Activated CD4-positive, alpha-beta memory T cell treated with anti-CD3 and anti-CD28 coated beads for 36 hours (primary cell): Measurements from ENCODE around the gene AVPI1. TPM values are rescaled to one million over a fixed set of nuclear protein-coding genes. Genes with fewer than 3 reads are reported as not detected.

ENCODE experiments used
- CTCF ChIA-PET: fragments of 350-600 bp; sonication (Branson Sonifier 250); formaldehyde crosslinking; loops from one replicate; lab custom pipeline; 2021; ENCODE audit warnings: antibody characterized with exemption, inconsistent platforms; lab: Charles Lee
- POLR2A ChIA-PET: fragments of 350-600 bp; sonication (Branson Sonifier 250); formaldehyde crosslinking; loops from one replicate; lab custom pipeline; 2021; ENCODE audit warnings: antibody characterized with exemption; lab: Charles Lee
- DNase-seq: peaks from one replicate; pipeline ENCODE4 v3.0.0-alpha.2; 2020
- H3K27ac Mint-ChIP-seq: one replicate; pipeline ENCODE4 v1.8.0; 2021; ENCODE audit warnings: mixed read lengths
- H3K27me3 Mint-ChIP-seq: one replicate; pipeline ENCODE4 v1.8.0; 2021; ENCODE audit warnings: mixed read lengths
- H3K36me3 Mint-ChIP-seq: one replicate; pipeline ENCODE4 v1.8.0; 2021; ENCODE audit warnings: mixed read lengths
- H3K4me1 Mint-ChIP-seq: one replicate; pipeline ENCODE4 v1.8.0; 2021; ENCODE audit warnings: low read depth, mixed read lengths
- H3K4me3 Mint-ChIP-seq: one replicate; pipeline ENCODE4 v1.8.0; 2021; ENCODE audit warnings: mild to moderate bottlenecking, mixed read lengths
- H3K9me3 Mint-ChIP-seq: one replicate; pipeline ENCODE4 v1.8.0; 2021; ENCODE audit warnings: mixed read lengths
- intact Hi-C: fragments of 100-400 bp; cut with micrococcal nuclease; formaldehyde crosslinking; loops from one replicate; pipeline ENCODE4 v1.15.1; 2023
- total RNA-seq, 2 experiments: library from RNA; stranded (reverse); gene quantifications; one replicate each; pipeline ENCODE4 v1.2.3, GENCODE V29; 2021

Gene AVPI1
- total RNA-seq, 2 experiments from 2014 or later, result 1.7 to 2.1 TPM

DNA sequence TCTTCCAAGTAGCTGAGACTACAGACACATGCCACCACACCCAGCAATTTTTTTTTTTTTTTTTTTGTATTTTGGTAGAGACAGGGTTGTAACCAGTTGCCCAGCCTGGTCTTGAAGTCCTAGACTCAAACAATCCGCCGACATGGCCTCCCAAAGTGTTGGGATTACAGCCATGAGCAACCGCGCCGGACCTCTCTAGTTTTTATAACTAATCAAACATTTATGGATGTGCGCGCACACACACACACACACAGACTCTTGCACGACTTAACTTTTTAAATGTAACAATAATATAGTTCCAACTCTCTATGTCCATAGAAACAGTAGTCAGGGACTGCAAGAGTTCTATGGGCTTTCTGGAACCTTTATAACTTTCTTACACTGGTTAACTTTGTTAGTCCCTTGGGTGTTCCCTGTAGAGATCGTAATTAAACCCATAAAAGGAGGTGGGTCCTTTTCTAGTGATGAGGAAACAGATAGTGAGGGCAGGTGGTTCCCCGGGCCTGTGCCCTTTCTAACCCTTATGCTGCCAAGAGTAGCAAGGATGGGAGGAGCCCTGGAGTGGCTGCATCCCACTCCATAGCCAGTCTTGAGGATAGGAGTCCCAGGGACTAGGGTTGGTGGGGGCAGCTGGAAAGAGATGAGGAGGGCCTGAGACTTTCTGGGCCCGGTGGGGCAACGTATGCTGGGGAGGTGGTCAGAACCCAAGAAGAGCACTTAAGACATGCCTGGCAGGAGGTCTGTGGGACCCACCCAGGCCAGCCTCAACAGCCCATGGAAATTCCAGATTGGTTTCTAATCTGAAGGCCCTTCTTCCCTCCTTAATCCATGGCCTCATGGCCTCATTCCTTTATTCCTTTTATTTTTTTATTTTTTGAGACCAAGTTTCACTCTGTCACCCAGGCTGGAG is 35.1 kb upstream of the AVPI1 start:
- H3K36me3 Mint-ChIP-seq, result no peaks in the 10 kb centered on the region
- ChIA-PET CTCF (interaction anchor here (2.5 to 16.8 kb wide), 2 partner anchors 10 to 11 kb away, joined by 10 to 588 read pairs; partner anchors contain the start of gene MARVELD1), POLR2A (no interaction called here)
- no peak overlapping the region for H3K4me3 Mint-ChIP-seq
- intact Hi-C loops, result no loop called here
- peaks cover 4% of the 10 kb centered on the region for H3K27me3 Mint-ChIP-seq
- H3K4me1 Mint-ChIP-seq, result peaks cover 6% of the 10 kb centered on the region
- no peak overlapping the region for H3K27ac Mint-ChIP-seq
- H3K9me3 Mint-ChIP-seq, result no peaks in the 10 kb centered on the region
- no peak for DNase-seq

GRCh38 chr10:97719602-97720001 is 32.6 kb upstream of the AVPI1 start:
- CTCF ChIA-PET, result interaction anchor here (1.1 to 20.3 kb wide), 3 partner anchors 9 to 18 kb away, joined by 4 to 588 read pairs (median 14); partner anchors contain the start of gene ZFYVE27
- H3K4me1 Mint-ChIP-seq, result no peaks in the 10 kb centered on the region
- no peaks in the 10 kb centered on the region for H3K27me3 Mint-ChIP-seq
- POLR2A ChIA-PET, result no interaction called here
- no peaks in the 10 kb centered on the region for H3K9me3 Mint-ChIP-seq
- intact Hi-C loops, result no loop called here
- DNase-seq, result no peak
- no peak overlapping the region for H3K4me3 Mint-ChIP-seq
- no peaks in the 10 kb centered on the region for H3K36me3 Mint-ChIP-seq
- no peak overlapping the region for H3K27ac Mint-ChIP-seq

- Mint-ChIP-seq H3K9me3 (no peaks in the 10 kb centered on the region), H3K36me3 (no peaks in the 10 kb centered on the region), H3K27me3 (no peaks in the 10 kb centered on the region), H3K4me3 (no peak overlapping the region), H3K27ac (no peak overlapping the region), H3K4me1 (peaks cover 2% of the 10 kb centered on the region)
- intact Hi-C loops, result no loop called here
- CTCF ChIA-PET, result interaction anchor here (1.1 to 20.3 kb wide), 4 partner anchors 9 to 42 kb away, joined by 3 to 588 read pairs (median 9); partner anchors contain the start of gene ZFYVE27
- POLR2A ChIA-PET, result no interaction called here
- no peak for DNase-seq
These were observed 31.7 kb upstream of the AVPI1 start for GRCh38 chr10:97718659-97719142.

DNA sequence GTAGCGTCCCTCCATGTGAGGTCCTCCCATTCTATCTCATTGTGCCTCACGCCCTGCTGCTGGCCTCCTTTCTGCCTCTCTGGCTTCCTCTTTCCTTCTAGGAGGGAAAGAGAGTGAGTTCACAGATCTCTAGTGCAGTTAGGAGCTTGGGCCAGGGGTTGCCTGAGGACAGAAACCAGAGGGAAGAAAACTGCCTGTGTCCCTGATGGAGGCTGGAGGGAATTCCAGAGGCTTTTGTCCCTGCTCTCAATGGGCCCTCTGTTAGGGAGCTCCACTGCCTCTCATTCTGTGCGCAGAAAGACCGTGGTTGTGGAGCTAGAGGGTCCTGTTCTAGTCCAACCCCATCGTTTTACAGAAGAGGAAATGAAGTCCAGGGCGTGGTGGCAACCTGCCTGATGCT is 31.1 kb upstream of the AVPI1 start:
- Mint-ChIP-seq H3K27me3 (no peaks in the 10 kb centered on the region), H3K27ac (no peak overlapping the region), H3K4me1 (peaks cover 2% of the 10 kb centered on the region), H3K9me3 (no peaks in the 10 kb centered on the region), H3K36me3 (no peaks in the 10 kb centered on the region), H3K4me3 (no peak overlapping the region)
- ChIA-PET POLR2A (no interaction called here), CTCF (interaction anchor here (1.2 to 20.3 kb wide), 3 partner anchors 9 to 41 kb away, joined by 3 to 588 read pairs (median 14); partner anchors contain the start of gene ZFYVE27)
- no peak for DNase-seq
- intact Hi-C loops, result no loop called here

- H3K9me3 Mint-ChIP-seq, result no peaks in the 10 kb centered on the region
- intact Hi-C loops, result no loop called here
- no peak for DNase-seq
- CTCF ChIA-PET, result interaction anchor here (1.2 to 20.3 kb wide), 4 partner anchors 8 to 41 kb away, joined by 3 to 588 read pairs (median 13); partner anchors contain the start of gene ZFYVE27
- H3K4me3 Mint-ChIP-seq, result no peak overlapping the region
- H3K27me3 Mint-ChIP-seq, result no peaks in the 10 kb centered on the region
- H3K36me3 Mint-ChIP-seq, result no peaks in the 10 kb centered on the region
- H3K27ac Mint-ChIP-seq, result no peak overlapping the region
- POLR2A ChIA-PET, result no interaction called here
- peaks cover 7% of the 10 kb centered on the region for H3K4me1 Mint-ChIP-seq
These were observed 30.6 kb upstream of the AVPI1 start for GRCh38 chr10:97717627-97718026.

GRCh38 chr10:97715259-97715874 is 28.3 kb upstream of the AVPI1 start:
- no peaks in the 10 kb centered on the region for H3K9me3 Mint-ChIP-seq
- H3K27ac Mint-ChIP-seq, result no peak overlapping the region
- no peaks in the 10 kb centered on the region for H3K36me3 Mint-ChIP-seq
- ChIA-PET POLR2A (interaction anchor here (1.6 kb wide), 1 partner anchor 29 kb away, joined by 5 read pairs; the partner anchor contains the start of gene AVPI1), CTCF (interaction anchor here (4.7 to 20.3 kb wide), 2 partner anchors 14 kb away, joined by 37 to 588 read pairs; partner anchors contain the start of gene ZFYVE27)
- intact Hi-C loops, result no loop called here
- peak overlapping the region; percentile 97 for H3K4me3 Mint-ChIP-seq
- no peaks in the 10 kb centered on the region for H3K27me3 Mint-ChIP-seq
- DNase-seq, result no peak
- H3K4me1 Mint-ChIP-seq, result peaks cover 7% of the 10 kb centered on the region

DNA sequence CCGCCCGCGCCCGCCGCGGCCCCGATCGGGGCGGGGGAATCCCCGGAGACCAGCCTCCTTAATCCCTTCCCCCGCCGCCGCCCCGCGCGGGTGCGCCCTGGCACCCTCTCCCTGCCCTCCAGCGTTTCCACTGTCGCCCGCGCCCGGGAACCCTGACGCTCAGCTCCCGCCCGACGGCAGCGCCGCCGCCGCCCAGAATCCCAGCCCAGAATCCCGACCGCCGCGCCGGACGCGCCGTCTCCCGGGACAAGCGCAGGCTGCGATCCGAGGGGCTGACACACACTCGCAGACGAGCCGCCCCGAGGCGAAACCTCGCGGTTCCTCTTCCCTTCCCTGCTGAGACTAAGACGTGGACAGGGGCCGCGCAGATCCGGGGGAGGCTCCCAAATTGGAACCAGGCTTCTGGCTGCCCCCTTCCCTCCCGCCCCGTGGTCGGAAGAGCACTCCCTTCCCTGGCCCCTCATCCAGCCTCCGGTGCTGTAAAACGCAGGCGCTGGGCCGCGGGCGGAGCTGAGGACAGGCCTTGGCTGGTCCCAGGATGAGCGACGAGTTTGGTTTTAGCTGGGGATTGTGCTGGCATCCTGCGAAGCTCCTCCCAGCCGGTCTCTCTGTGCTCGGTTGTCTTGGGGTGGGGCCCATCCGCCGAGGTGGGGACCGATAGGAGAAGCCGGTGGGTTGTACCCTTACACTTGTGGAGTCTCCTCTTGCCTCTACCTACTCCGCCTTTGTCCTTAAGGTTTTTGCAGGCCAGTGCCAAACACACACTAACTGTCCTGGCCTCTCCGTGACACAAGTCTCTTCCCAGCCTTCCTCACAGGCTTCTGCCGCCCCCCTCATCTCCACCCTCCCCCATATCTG is 27.6 kb upstream of the AVPI1 start:
- peaks cover 3% of the 10 kb centered on the region for H3K27me3 Mint-ChIP-seq
- DNase-seq, result peak; percentile 33
- peak overlapping the region; percentile 97 for H3K4me3 Mint-ChIP-seq
- no peak overlapping the region for H3K27ac Mint-ChIP-seq
- no peaks in the 10 kb centered on the region for H3K36me3 Mint-ChIP-seq
- H3K9me3 Mint-ChIP-seq, result no peaks in the 10 kb centered on the region
- H3K4me1 Mint-ChIP-seq, result peaks cover 7% of the 10 kb centered on the region
- POLR2A ChIA-PET, result interaction anchor here (1.0 to 1.9 kb wide), 6 partner anchors 10 to 28 kb away, joined by 3 to 5 read pairs (median 4); partner anchors contain the start of genes AVPI1 and ZFYVE27
- intact Hi-C loops, result no loop called here
- CTCF ChIA-PET, result interaction anchor here (1.7 to 20.3 kb wide), 3 partner anchors 11 to 14 kb away, joined by 7 to 588 read pairs (median 37); partner anchors contain the start of gene ZFYVE27

DNA sequence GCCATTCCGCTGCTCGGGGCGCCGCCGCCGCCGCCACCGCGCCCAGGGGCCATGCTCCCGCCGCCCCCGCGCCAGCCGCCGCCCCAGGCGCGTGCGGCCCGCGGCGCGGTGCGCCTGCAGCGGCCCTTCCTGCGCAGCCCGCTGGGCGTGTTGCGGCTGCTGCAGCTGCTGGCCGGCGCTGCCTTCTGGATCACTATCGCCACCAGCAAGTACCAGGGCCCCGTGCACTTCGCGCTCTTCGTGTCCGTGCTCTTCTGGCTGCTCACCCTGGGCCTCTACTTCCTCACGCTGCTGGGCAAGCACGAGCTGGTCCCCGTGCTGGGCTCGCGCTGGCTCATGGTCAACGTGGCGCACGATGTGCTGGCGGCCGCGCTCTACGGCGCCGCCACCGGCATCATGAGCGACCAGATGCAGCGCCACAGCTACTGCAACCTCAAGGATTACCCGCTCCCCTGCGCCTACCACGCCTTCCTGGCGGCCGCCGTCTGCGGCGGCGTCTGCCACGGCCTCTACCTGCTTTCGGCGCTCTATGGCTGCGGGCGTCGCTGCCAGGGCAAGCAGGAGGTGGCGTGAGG is 26.9 kb upstream of the AVPI1 start:
- intact Hi-C loops, result no loop called here
- CTCF ChIA-PET, result interaction anchor here (1.0 to 20.3 kb wide), 5 partner anchors 10 to 37 kb away, joined by 3 to 588 read pairs (median 7); partner anchors contain the start of gene ZFYVE27
- Mint-ChIP-seq H3K27me3 (peaks cover 6% of the 10 kb centered on the region), H3K4me3 (peak overlapping the region; percentile 97), H3K4me1 (peaks cover 7% of the 10 kb centered on the region), H3K36me3 (no peaks in the 10 kb centered on the region), H3K9me3 (no peaks in the 10 kb centered on the region), H3K27ac (peak overlapping the region; percentile 82)
- DNase-seq, result peak; percentile 69
- POLR2A ChIA-PET, result interaction anchor here (1.0 to 1.9 kb wide), 6 partner anchors 11 to 27 kb away, joined by 3 to 5 read pairs (median 4); partner anchors contain the start of genes AVPI1 and ZFYVE27

- H3K27ac Mint-ChIP-seq, result peak within 1 kb of the TSS; percentile 82
- ChIA-PET POLR2A (interaction anchor here (1.0 to 1.9 kb wide), 5 partner anchors 11 to 23 kb away, joined by 3 to 5 read pairs (median 4); partner anchors contain the start of gene ZFYVE27), CTCF (interaction anchor here (1.0 to 20.3 kb wide), 5 partner anchors 9 to 36 kb away, joined by 3 to 588 read pairs (median 7); partner anchors contain the start of gene ZFYVE27)
- H3K4me1 Mint-ChIP-seq, result peaks cover 7% of the 10 kb centered on the region
- no peaks in the 10 kb centered on the region for H3K9me3 Mint-ChIP-seq
- peak within 1 kb of the TSS; percentile 97 for H3K4me3 Mint-ChIP-seq
- H3K27me3 Mint-ChIP-seq, result peaks cover 8% of the 10 kb centered on the region
- intact Hi-C loops, result no loop called here
- peak; percentile 20 for DNase-seq
- no peaks in the 10 kb centered on the region for H3K36me3 Mint-ChIP-seq
These were observed 26.3 kb upstream of the AVPI1 start, which contains the start of gene MARVELD1 for GRCh38 chr10:97713339-97713825. TSS of gene MARVELD1 (plus strand) at chr10:97713730. CDS start at chr10:97713877, 147 bp downstream.
